ENCODE measurements around the gene ZCCHC10. TPM values are rescaled to one million over a fixed set of nuclear protein-coding genes. Genes with fewer than 3 reads are reported as not detected.

The ZCCHC10 gene
- total and polyA plus RNA-seq, 9 of the 15 experiments (the other 6 are each of a cell fraction or from before 2014, with no cell fraction given) = 11.9 to 146 (median 51.8) TPM

DNA sequence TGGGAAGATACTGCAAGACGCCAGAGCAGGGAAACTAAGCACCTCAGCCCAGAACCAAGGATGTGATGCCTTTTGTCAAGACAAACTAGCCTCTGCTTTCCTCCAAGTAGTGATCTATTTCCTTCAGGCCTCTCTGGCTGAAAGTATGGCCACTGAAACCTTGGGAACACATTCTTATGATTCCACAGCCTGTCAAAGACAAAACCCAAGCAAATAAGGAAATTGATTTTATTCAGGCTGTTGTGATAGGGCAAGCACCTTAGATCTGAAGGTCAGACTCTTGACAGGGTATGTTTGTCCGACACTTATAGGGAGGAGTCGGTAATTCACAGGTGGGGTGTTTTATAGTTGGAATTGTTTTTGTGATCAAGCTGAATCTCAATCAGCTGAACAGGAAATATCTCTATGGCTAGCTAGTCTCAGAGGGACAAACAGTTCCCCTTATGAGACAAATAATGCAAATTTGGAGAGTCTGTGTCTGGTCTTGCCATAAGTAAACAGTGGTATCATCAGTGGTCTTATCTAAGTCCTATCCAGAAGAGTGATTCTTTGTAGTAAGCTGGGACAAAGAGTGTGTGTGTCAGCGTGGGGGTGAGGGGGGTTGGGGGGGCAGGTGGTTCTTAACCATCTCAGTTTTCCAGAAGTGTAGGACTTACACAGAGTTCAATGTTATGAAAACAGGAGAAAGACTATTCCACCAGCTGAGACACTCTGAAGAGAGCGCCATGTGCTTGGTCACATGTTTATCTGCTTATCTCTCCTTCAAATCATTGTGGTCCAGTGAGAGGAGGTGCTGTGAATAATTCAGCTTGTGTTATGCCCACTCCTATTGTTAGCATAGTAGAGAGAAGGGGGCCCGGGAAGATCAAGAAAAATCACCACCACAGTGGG lies 6.7 kb upstream of the ZCCHC10 start (continued):
- TF ChIP-seq, protein P1, sequence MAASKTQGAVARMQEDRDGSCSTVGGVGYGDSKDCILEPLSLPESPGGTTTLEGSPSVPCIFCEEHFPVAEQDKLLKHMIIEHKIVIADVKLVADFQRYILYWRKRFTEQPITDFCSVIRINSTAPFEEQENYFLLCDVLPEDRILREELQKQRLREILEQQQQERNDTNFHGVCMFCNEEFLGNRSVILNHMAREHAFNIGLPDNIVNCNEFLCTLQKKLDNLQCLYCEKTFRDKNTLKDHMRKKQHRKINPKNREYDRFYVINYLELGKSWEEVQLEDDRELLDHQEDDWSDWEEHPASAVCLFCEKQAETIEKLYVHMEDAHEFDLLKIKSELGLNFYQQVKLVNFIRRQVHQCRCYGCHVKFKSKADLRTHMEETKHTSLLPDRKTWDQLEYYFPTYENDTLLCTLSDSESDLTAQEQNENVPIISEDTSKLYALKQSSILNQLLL (CRISPR knock-in tag; IDR thresholded peaks at IDR 0.05; ENCODE audit: borderline replicate concordance) = no peak
- no peak for TF ChIP-seq CBFB (CRISPR knock-in tag; IDR thresholded peaks at IDR 0.05)
- TF ChIP-seq ZNF184 (CRISPR knock-in tag; IDR thresholded peaks at IDR 0.05) = no peak
- TF ChIP-seq, protein P2, sequence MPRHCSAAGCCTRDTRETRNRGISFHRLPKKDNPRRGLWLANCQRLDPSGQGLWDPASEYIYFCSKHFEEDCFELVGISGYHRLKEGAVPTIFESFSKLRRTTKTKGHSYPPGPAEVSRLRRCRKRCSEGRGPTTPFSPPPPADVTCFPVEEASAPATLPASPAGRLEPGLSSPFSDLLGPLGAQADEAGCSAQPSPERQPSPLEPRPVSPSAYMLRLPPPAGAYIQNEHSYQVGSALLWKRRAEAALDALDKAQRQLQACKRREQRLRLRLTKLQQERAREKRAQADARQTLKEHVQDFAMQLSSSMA (CRISPR knock-in tag; IDR thresholded peaks at IDR 0.05) = no peak
- no peak for TF ChIP-seq ZBTB1 (CRISPR knock-in tag; IDR thresholded peaks at IDR 0.05; ENCODE audit: borderline replicate concordance, low read depth)
- TF ChIP-seq CXXC5 (CRISPR knock-in tag; IDR thresholded peaks at IDR 0.05) = peak; percentile 43; the same call in 1 of the 2 replicates
- no peak for TF ChIP-seq ATF7 (IDR thresholded peaks at IDR 0.05)
- TF ChIP-seq BHLHE40 (IDR thresholded peaks at IDR 0.05; ENCODE audit: low read length) = peak; percentile 52
- TF ChIP-seq RBM15 (IDR thresholded peaks at IDR 0.05; ENCODE audit: insufficient read depth, low read length) = no peak
- no peak for TF ChIP-seq MAFK (IDR thresholded peaks at IDR 0.05; ENCODE audit: low read length)
- TF ChIP-seq, protein P3, sequence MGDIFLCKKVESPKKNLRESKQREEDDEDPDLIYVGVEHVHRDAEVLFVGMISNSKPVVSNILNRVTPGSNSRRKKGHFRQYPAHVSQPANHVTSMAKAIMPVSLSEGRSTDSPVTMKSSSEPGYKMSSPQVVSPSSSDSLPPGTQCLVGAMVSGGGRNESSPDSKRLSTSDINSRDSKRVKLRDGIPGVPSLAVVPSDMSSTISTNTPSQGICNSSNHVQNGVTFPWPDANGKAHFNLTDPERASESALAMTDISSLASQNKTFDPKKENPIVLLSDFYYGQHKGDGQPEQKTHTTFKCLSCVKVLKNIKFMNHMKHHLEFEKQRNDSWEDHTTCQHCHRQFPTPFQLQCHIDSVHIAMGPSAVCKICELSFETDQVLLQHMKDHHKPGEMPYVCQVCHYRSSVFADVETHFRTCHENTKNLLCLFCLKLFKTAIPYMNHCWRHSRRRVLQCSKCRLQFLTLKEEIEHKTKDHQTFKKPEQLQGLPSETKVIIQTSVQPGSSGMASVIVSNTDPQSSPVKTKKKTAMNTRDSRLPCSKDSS (IDR thresholded peaks at IDR 0.05; ENCODE audit: low read depth, partially characterized antibody) = no peak
- TF ChIP-seq KDM2B (CRISPR knock-in tag; IDR thresholded peaks at IDR 0.05) = no peak
- TF ChIP-seq PTRF (tag; IDR thresholded peaks at IDR 0.05) = no peak
- TF ChIP-seq ARID1B (IDR thresholded peaks at IDR 0.05) = peak; percentile 30; the same call in 1 of the 2 replicates
- TF ChIP-seq TFAP4 (CRISPR knock-in tag; IDR thresholded peaks at IDR 0.05; ENCODE audit: borderline replicate concordance) = no peak
- 0 out of 2 replicates have a peak, but pooled peaks have one; percentile 44 for TF ChIP-seq ZNF197 (CRISPR knock-in tag; IDR thresholded peaks at IDR 0.05; ENCODE audit: low read depth)
- TF ChIP-seq STAG1 (CRISPR knock-in tag; IDR thresholded peaks at IDR 0.05; ENCODE audit: borderline replicate concordance) = no peak
- no peak for TF ChIP-seq GABPB1 (CRISPR knock-in tag; IDR thresholded peaks at IDR 0.05)
- TF ChIP-seq EP400 (IDR thresholded peaks at IDR 0.05) = peak; percentile 84
- TF ChIP-seq ZHX1 (conservative IDR thresholded peaks at IDR 0.05; ENCODE audit: low read length) = no peak
- 0 out of 2 replicates have a peak, but pooled peaks have one; percentile 42 for TF ChIP-seq ZKSCAN8 (CRISPR knock-in tag; IDR thresholded peaks at IDR 0.05)
